HepG2 (cell line): ENCODE data around the gene UPK1A. TPM values are rescaled to one million over a fixed set of nuclear protein-coding genes. Genes with fewer than 3 reads are reported as not detected.
A peak's percentile ranks its signal among the peaks of the same experiment; 100 is the strongest.

Experiments
- ADNP ChIP-seq: sonication (generic); formaldehyde crosslinking; IDR thresholded peaks from 2 replicates; pipeline ENCODE4 v1.4.0; 2020; ENCODE audit warnings: missing genetic modification reagents
- CBFB ChIP-seq: sonication (generic); formaldehyde crosslinking; IDR thresholded peaks from 2 replicates; pipeline ENCODE4 v1.4.0; 2020; ENCODE audit warnings: missing genetic modification reagents
- ELF3 ChIP-seq: IDR thresholded peaks from 2 replicates; pipeline ENCODE4 v1.6.1; 2016; ENCODE audit warnings: missing genetic modification reagents, missing compliant biosample characterization
- FOXP1 ChIP-seq, 2 experiments: fragments of 450-650 bp in 1 of 2; IDR thresholded peaks; 2 replicates each; pipeline ENCODE4 v1.6.1; 2017 to 2018; ENCODE audit warnings: antibody characterized with exemption in 1 of 2
- GTF2F1 ChIP-seq: fragments of 150-350 bp; IDR thresholded peaks from 2 replicates; pipeline ENCODE4 v1.6.1; 2014; ENCODE audit warnings: low read length
- PHF8 ChIP-seq: sonication (generic); formaldehyde crosslinking; IDR thresholded peaks from 2 replicates; pipeline ENCODE4 v1.5.0; 2020; ENCODE audit warnings: missing genetic modification reagents
- SIX1 ChIP-seq: sonication (generic); formaldehyde crosslinking; IDR thresholded peaks from 2 replicates; pipeline ENCODE4 v1.4.0; 2020; ENCODE audit warnings: missing genetic modification reagents, borderline replicate concordance
- SMAD3 ChIP-seq: sonication (generic); formaldehyde crosslinking; IDR thresholded peaks from 2 replicates; pipeline ENCODE4 v1.4.0; 2020; ENCODE audit warnings: missing genetic modification reagents
- ZBTB1 ChIP-seq: sonication (generic); formaldehyde crosslinking; IDR thresholded peaks from 2 replicates; pipeline ENCODE4 v1.4.0; 2020; ENCODE audit warnings: missing genetic modification reagents, borderline replicate concordance
- ZFX ChIP-seq: sonication (generic); formaldehyde crosslinking; IDR thresholded peaks from 2 replicates; pipeline ENCODE4 v1.4.0; 2020; ENCODE audit warnings: mild to moderate bottlenecking, low read depth, missing genetic modification reagents, moderate library complexity
- ZNF510 ChIP-seq: sonication (generic); formaldehyde crosslinking; IDR thresholded peaks from 2 replicates; pipeline ENCODE4 v1.4.0; 2020; ENCODE audit warnings: low read depth, mild to moderate bottlenecking, missing genetic modification reagents
- ZSCAN20 ChIP-seq: sonication (generic); formaldehyde crosslinking; IDR thresholded peaks from 2 replicates; pipeline ENCODE4 v1.4.0; 2020; ENCODE audit warnings: missing genetic modification reagents, mild to moderate bottlenecking, borderline replicate concordance
- polyA plus RNA-seq, 8 experiments: library from polyadenylated mRNA; depleted of rRNA in 3 of 8; stranded (reverse) in 7 of 8; unstranded in 1 of 8; fragments of >200 nt; fragmentation: Illumina TruSeq in 4 of 8; extraction: Trizol in 4 of 8; gene quantifications; 2 replicates each; pipeline versions ENCODE4 v1.2.1 to v1.2.3, GENCODE V29; 2011 to 2016; ENCODE audit warnings: low read depth in 4 of 8, missing spikeins in 1 of 8, mixed read lengths in 1 of 8; ENCODE audit not compliant: insufficient read depth in 1 of 8
- total RNA-seq, 5 experiments: library from RNA; depleted of rRNA; stranded (reverse); fragments of >200 nt; fragmentation: Illumina TruSeq; extraction: Trizol; gene quantifications; 2 replicates each; pipeline ENCODE4 v1.2.3, GENCODE V29; 2016; ENCODE audit warnings: low read depth in 1 of 5
- TF ChIP-seq, protein P1 (sequence below): sonication (generic); formaldehyde crosslinking; IDR thresholded peaks from 2 replicates; pipeline ENCODE4 v1.5.1; 2020; ENCODE audit warnings: mild to moderate bottlenecking, missing genetic modification reagents
- TF ChIP-seq, protein P2 (sequence below): sonication (generic); formaldehyde crosslinking; IDR thresholded peaks from 2 replicates; pipeline ENCODE4 v1.5.0; 2020; ENCODE audit warnings: missing genetic modification reagents
- TF ChIP-seq, protein P3 (sequence below): IDR thresholded peaks from 2 replicates; pipeline ENCODE4 v1.6.1; 2016
- TF ChIP-seq, protein P4 (sequence below): sonication (generic); formaldehyde crosslinking; IDR thresholded peaks from 2 replicates; pipeline ENCODE4 v1.4.0; 2020; ENCODE audit warnings: mild to moderate bottlenecking, missing genetic modification reagents
- TF ChIP-seq, protein P5 (sequence below): sonication (generic); formaldehyde crosslinking; IDR thresholded peaks from 2 replicates; pipeline ENCODE4 v1.4.0; 2020; ENCODE audit warnings: missing genetic modification reagents, borderline replicate concordance

The UPK1A gene
- total and polyA plus RNA-seq, 2 of the 13 experiments (the other 11 are each of a cell fraction or from before 2014, with no cell fraction given), result 2.9 TPM; not detected in 1

DNA sequence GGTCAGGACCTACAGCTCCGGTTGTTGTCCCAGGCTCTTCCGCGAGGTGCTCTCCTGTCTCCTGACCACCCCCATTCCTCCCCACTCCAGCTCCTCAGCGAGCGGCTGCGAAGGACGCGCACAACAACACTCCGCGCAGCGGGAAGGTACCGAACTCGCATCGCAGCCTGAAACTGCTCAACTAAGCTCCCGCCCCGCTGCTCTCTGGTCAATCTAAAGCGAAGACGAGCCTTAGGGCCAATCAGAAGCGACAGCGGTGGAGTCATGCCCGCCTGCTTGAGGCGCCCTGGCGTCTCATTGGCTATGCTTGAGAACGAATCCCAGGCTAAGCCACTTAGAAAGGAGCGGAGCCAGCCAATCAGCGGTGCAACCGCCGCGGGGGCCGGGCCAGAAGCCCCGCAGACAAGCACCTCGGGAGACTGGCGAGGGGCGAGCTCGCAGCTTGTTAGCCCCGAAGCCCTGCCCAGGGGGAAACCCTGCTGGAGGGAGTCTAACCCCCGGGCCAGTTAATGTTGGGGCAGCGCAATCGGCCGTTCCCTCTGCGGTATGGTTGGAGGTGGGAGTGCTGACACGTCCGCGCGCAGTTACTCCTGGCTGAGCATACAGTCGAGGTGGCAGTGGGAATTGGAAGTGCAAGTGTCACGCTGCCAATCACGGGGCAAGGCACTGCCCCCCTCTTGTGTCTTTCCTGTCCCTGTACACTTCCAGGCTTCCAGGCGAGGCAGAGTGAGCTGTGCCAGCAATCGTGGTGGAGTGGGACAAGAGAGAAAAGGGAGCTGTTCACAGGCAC, 36.1 kb downstream of the UPK1A start (continued):
- no peak for TF ChIP-seq GTF2F1
- TF ChIP-seq, protein P1, sequence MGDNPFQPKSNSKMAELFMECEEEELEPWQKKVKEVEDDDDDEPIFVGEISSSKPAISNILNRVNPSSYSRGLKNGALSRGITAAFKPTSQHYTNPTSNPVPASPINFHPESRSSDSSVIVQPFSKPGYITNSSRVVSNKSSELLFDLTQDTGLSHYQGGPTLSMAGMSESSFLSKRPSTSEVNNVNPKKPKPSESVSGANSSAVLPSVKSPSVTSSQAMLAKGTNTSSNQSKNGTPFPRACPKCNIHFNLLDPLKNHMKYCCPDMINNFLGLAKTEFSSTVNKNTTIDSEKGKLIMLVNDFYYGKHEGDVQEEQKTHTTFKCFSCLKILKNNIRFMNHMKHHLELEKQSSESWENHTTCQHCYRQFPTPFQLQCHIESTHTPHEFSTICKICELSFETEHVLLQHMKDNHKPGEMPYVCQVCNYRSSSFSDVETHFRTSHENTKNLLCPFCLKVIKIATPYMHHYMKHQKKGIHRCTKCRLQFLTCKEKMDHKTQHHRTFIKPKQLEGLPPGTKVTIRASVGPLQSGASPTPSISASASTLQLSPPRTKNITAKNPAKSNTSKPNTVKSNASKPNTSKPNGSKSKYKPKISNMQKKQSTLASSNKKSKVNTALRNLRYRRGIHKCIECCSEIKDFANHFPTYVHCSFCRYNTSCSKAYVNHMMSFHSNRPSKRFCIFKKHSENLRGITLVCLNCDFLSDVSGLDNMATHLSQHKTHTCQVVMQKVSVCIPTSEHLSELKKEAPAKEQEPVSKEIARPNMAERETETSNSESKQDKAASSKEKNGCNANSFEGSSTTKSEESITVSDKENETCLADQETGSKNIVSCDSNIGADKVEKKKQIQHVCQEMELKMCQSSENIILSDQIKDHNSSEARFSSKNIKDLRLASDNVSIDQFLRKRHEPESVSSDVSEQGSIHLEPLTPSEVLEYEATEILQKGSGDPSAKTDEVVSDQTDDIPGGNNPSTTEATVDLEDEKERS (CRISPR knock-in tag), result no peak
- TF ChIP-seq, protein P2, sequence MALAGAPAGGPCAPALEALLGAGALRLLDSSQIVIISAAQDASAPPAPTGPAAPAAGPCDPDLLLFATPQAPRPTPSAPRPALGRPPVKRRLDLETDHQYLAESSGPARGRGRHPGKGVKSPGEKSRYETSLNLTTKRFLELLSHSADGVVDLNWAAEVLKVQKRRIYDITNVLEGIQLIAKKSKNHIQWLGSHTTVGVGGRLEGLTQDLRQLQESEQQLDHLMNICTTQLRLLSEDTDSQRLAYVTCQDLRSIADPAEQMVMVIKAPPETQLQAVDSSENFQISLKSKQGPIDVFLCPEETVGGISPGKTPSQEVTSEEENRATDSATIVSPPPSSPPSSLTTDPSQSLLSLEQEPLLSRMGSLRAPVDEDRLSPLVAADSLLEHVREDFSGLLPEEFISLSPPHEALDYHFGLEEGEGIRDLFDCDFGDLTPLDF (CRISPR knock-in tag), result no peak
- peak; percentile 15; the same call in 1 of the 2 replicates for TF ChIP-seq ZFX (CRISPR knock-in tag)
- TF ChIP-seq FOXP1 (IDR thresholded peaks at IDR 0.05), result no peak
- TF ChIP-seq FOXP1 (CRISPR knock-in tag; IDR thresholded peaks at IDR 0.05), result no peak
- no peak for TF ChIP-seq ZSCAN20 (CRISPR knock-in tag)
- no peak for TF ChIP-seq ZNF510 (CRISPR knock-in tag)
- no peak for TF ChIP-seq SIX1 (CRISPR knock-in tag)
- TF ChIP-seq, protein P3, sequence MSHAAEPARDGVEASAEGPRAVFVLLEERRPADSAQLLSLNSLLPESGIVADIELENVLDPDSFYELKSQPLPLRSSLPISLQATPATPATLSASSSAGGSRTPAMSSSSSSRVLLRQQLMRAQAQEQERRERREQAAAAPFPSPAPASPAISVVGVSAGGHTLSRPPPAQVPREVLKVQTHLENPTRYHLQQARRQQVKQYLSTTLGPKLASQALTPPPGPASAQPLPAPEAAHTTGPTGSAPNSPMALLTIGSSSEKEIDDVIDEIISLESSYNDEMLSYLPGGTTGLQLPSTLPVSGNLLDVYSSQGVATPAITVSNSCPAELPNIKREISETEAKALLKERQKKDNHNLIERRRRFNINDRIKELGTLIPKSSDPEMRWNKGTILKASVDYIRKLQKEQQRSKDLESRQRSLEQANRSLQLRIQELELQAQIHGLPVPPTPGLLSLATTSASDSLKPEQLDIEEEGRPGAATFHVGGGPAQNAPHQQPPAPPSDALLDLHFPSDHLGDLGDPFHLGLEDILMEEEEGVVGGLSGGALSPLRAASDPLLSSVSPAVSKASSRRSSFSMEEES (CRISPR knock-in tag), result no peak
- no peak for TF ChIP-seq ZBTB1 (CRISPR knock-in tag)
- TF ChIP-seq ADNP, result no peak
- TF ChIP-seq, protein P4, sequence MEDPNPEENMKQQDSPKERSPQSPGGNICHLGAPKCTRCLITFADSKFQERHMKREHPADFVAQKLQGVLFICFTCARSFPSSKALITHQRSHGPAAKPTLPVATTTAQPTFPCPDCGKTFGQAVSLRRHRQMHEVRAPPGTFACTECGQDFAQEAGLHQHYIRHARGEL (CRISPR knock-in tag), result no peak
- no peak for TF ChIP-seq CBFB (CRISPR knock-in tag)
- peak; percentile 77 for TF ChIP-seq PHF8 (CRISPR knock-in tag)
- TF ChIP-seq, protein P5, sequence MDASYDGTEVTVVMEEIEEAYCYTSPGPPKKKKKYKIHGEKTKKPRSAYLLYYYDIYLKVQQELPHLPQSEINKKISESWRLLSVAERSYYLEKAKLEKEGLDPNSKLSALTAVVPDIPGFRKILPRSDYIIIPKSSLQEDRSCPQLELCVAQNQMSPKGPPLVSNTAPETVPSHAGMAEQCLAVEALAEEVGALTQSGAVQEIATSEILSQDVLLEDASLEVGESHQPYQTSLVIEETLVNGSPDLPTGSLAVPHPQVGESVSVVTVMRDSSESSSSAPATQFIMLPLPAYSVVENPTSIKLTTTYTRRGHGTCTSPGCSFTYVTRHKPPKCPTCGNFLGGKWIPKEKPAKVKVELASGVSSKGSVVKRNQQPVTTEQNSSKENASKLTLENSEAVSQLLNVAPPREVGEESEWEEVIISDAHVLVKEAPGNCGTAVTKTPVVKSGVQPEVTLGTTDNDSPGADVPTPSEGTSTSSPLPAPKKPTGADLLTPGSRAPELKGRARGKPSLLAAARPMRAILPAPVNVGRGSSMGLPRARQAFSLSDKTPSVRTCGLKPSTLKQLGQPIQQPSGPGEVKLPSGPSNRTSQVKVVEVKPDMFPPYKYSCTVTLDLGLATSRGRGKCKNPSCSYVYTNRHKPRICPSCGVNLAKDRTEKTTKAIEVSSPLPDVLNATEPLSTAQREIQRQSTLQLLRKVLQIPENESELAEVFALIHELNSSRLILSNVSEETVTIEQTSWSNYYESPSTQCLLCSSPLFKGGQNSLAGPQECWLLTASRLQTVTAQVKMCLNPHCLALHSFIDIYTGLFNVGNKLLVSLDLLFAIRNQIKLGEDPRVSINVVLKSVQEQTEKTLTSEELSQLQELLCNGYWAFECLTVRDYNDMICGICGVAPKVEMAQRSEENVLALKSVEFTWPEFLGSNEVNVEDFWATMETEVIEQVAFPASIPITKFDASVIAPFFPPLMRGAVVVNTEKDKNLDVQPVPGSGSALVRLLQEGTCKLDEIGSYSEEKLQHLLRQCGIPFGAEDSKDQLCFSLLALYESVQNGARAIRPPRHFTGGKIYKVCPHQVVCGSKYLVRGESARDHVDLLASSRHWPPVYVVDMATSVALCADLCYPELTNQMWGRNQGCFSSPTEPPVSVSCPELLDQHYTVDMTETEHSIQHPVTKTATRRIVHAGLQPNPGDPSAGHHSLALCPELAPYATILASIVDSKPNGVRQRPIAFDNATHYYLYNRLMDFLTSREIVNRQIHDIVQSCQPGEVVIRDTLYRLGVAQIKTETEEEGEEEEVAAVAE, result no peak
- peak; percentile 55; the same call in 1 of the 2 replicates for TF ChIP-seq SMAD3 (CRISPR knock-in tag)
- TF ChIP-seq ELF3 (CRISPR knock-in tag), result no peak
